SK-N-SH (cell line): ENCODE results near the gene STK11IP. TPM values are rescaled to one million over a fixed set of nuclear protein-coding genes. Genes with fewer than 3 reads are reported as not detected.

Source experiments
- CTCF ChIA-PET: fragments of 300-600, 350-600 bp; formaldehyde crosslinking; extraction: SDS; loops from one replicate; lab custom pipeline; 2021; lab: Yijun Ruan, JAX
- POLR2A ChIA-PET: fragments of 350-600 bp; sonication (Branson Sonifier 250); formaldehyde crosslinking; extraction: SDS; loops from one replicate; lab custom pipeline; 2020; ENCODE audit warnings: antibody characterized with exemption, inconsistent platforms; lab: Yijun Ruan, JAX
- DNase-seq: peaks from one replicate; pipeline ENCODE4 v3.0.0; 2012
- H2AFZ ChIP-seq: fragments of 200-600 bp; sonication (generic); 2 replicates; pipeline ENCODE4 v1.8.1; 2016; ENCODE audit warnings: antibody characterized with exemption, mild to moderate bottlenecking, low read depth
- H3F3A ChIP-seq: fragments of 200-600 bp; sonication (generic); replicated peaks from 2 replicates; pipeline ENCODE3; 2016; ENCODE audit warnings: antibody characterized with exemption, mild to moderate bottlenecking; ENCODE audit not compliant: insufficient read depth
- H3K27ac ChIP-seq, 2 experiments: fragments of 200-500 bp in 1 of 2; fragments of 200-600 bp in 1 of 2; sonication (Bioruptor generic) in 1 of 2; sonication (generic), shearing (Covaris generic) in 1 of 2; 2 replicates each; pipeline versions ENCODE4 v1.5.1 to v1.6.1; 2014 to 2016; ENCODE audit warnings: low read depth in 2 of 2, inconsistent platforms in 1 of 2, low read length in 1 of 2, mild to moderate bottlenecking in 1 of 2, mixed read lengths in 1 of 2
- H3K27me3 ChIP-seq: fragments of 200-600 bp; sonication (generic), shearing (Covaris generic); 2 replicates; pipeline ENCODE4 v1.6.1; 2016; ENCODE audit warnings: mixed run types; ENCODE audit not compliant: insufficient read depth
- H3K36me3 ChIP-seq, 2 experiments: fragments of 200-500 bp in 1 of 2; fragments of 200-600 bp in 1 of 2; sonication (Bioruptor generic) in 1 of 2; sonication (generic) in 1 of 2; replicated peaks in 1 of 2; 2 replicates each; pipeline versions ENCODE3 to v1.5.1; 2014 to 2016; ENCODE audit warnings: low read length in 1 of 2, mild to moderate bottlenecking in 1 of 2; ENCODE audit not compliant: insufficient read depth in 2 of 2, control insufficient read depth in 1 of 2
- H3K4me1 ChIP-seq, 2 experiments: fragments of 200-500 bp in 1 of 2; fragments of 200-600 bp in 1 of 2; sonication (Bioruptor generic) in 1 of 2; sonication (generic), shearing (Covaris generic) in 1 of 2; 2 replicates each; pipeline versions ENCODE4 v1.5.1 to v1.6.1; 2014 to 2016; ENCODE audit warnings: low read depth in 1 of 2, low read length in 1 of 2, mixed run types in 1 of 2; ENCODE audit not compliant: insufficient read depth in 2 of 2, control insufficient read depth in 1 of 2
- H3K4me2 ChIP-seq: fragments of 200-600 bp; sonication (generic), shearing (Covaris generic); 2 replicates; pipeline ENCODE4 v1.6.1; 2017; ENCODE audit warnings: mixed run types
- H3K4me3 ChIP-seq, 2 experiments: fragments of 200-500 bp in 1 of 2; fragments of 200-600 bp in 1 of 2; sonication (Bioruptor generic) in 1 of 2; sonication (generic), shearing (Covaris generic) in 1 of 2; 2 replicates each; pipeline versions ENCODE4 v1.5.1 to v1.8.1; 2014 to 2016; ENCODE audit warnings: low read depth in 2 of 2, inconsistent platforms in 1 of 2, low read length in 1 of 2, mild to moderate bottlenecking in 1 of 2, mixed read lengths in 1 of 2, moderate library complexity in 1 of 2
- H3K79me2 ChIP-seq: fragments of 200-600 bp; sonication (generic); 2 replicates; pipeline ENCODE4 v1.8.1; 2017; ENCODE audit warnings: mild to moderate bottlenecking; ENCODE audit not compliant: insufficient read depth
- H3K9ac ChIP-seq: fragments of 200-600 bp; sonication (generic); 2 replicates; pipeline ENCODE4 v1.6.1; 2017; ENCODE audit warnings: mixed run types
- H3K9me2 ChIP-seq: fragments of 200-600 bp; sonication (generic); 2 replicates; pipeline ENCODE4 v1.6.1; 2017; ENCODE audit warnings: mixed run types
- H3K9me3 ChIP-seq: fragments of 200-600 bp; sonication (generic); 2 replicates; pipeline ENCODE4 v1.6.1; 2017; ENCODE audit warnings: mixed run types, mild to moderate bottlenecking, moderate library complexity
- H4K20me1 ChIP-seq: fragments of 200-600 bp; sonication (generic); 2 replicates; pipeline ENCODE4 v1.6.1; 2017; ENCODE audit warnings: mild to moderate bottlenecking, mixed run types; ENCODE audit not compliant: insufficient read depth
- ELF1 ChIP-seq: IDR thresholded peaks from 2 replicates; pipeline ENCODE4 v1.4.0; 2012
- EP300 ChIP-seq, 2 experiments: IDR thresholded peaks; 2 replicates each; pipeline versions ENCODE4 v1.4.0 to v1.6.1; 2012; ENCODE audit warnings: borderline replicate concordance in 1 of 2, low read depth in 1 of 2, low read length in 1 of 2
- EZH2phosphoT487 ChIP-seq: fragments of 200-600 bp; sonication (generic); IDR thresholded peaks from 2 replicates; pipeline ENCODE4 v1.6.1; 2017; ENCODE audit warnings: low read depth, mixed run types, mild to moderate bottlenecking, antibody characterized with exemption, moderate library complexity, borderline replicate concordance
- FOXJ3 ChIP-seq: sonication (generic); formaldehyde crosslinking; IDR thresholded peaks from 2 replicates; pipeline ENCODE4 v1.5.1; 2020; ENCODE audit warnings: mild to moderate bottlenecking, missing genetic modification reagents
- FOXM1 ChIP-seq: IDR thresholded peaks from 2 replicates; pipeline ENCODE4 v1.4.0; 2012; ENCODE audit warnings: low read depth, mild to moderate bottlenecking
- IRF3 ChIP-seq: fragments of 150-350 bp; IDR thresholded peaks from 2 replicates; pipeline ENCODE4 v1.6.1; 2016; ENCODE audit warnings: mild to moderate bottlenecking, low read depth, low read length
- MAX ChIP-seq: IDR thresholded peaks from 2 replicates; pipeline ENCODE4 v1.4.0; 2012; ENCODE audit warnings: low read depth
- NFIC ChIP-seq: IDR thresholded peaks from 2 replicates; pipeline ENCODE4 v1.4.0; 2012; ENCODE audit warnings: borderline replicate concordance
- PBX3 ChIP-seq: IDR thresholded peaks from 2 replicates; pipeline ENCODE4; 2012
- POLR2AphosphoS5 ChIP-seq: IDR thresholded peaks from 2 replicates; pipeline ENCODE4 v1.6.1; 2012; ENCODE audit warnings: low read depth, low read length
- RAD21 ChIP-seq: IDR thresholded peaks from 2 replicates; pipeline ENCODE4 v1.6.1; 2012; ENCODE audit warnings: mild to moderate bottlenecking, low read length
- RFX5 ChIP-seq: IDR thresholded peaks from 2 replicates; pipeline ENCODE4 v1.6.1; 2012; ENCODE audit warnings: mild to moderate bottlenecking, improper control_type of control experiment, low read length
- ZBTB33 ChIP-seq: IDR thresholded peaks from 2 replicates; pipeline ENCODE4 v1.4.0; 2012; ENCODE audit warnings: low read depth, borderline replicate concordance
- WGBS: methylation state at CpG from one replicate; pipeline ENCODE4 v1.1.6; 2017; ENCODE audit warnings: low lambda C conversion rate; 5-methylcytosine and 5-hydroxymethylcytosine counted together
- polyA plus RNA-seq, 3 experiments: library from polyadenylated mRNA; depleted of rRNA; stranded (reverse); fragments of >200 nt; gene quantifications; 2 replicates each; pipeline ENCODE4 v1.2.3, GENCODE V29; 2012

Gene STK11IP
- polyA plus RNA-seq, 1 of the 3 experiments (the other 2 are of a cell fraction) = 22.9 TPM

- H2AFZ ChIP-seq = no peak overlapping the region
- peaks cover 15% of the 10 kb centered on the region; the same call in 1 of the 2 replicates for H3K27me3 ChIP-seq
- no peaks in the 10 kb centered on the region for H3K4me1 ChIP-seq
- no peak overlapping the region for H3K4me3 ChIP-seq
- no peaks in the 10 kb centered on the region for H3K9me3 ChIP-seq
- H3F3A ChIP-seq = no peaks in the 10 kb centered on the region
- no peak for TF ChIP-seq FOXJ3 (CRISPR knock-in tag)
- no peak for TF ChIP-seq EZH2phosphoT487
- no peak for TF ChIP-seq MAX
- no peak for TF ChIP-seq EP300 (IDR thresholded peaks at IDR 0.05; ENCODE audit: borderline replicate concordance in 1 of 2, low read depth in 1 of 2, low read length in 1 of 2)
- no peak for TF ChIP-seq ZBTB33
- no peak for TF ChIP-seq RFX5
- TF ChIP-seq ELF1 = no peak
- TF ChIP-seq POLR2AphosphoS5 = no peak
- TF ChIP-seq, all 33 proteins: peak for 0
- Histone ChIP-seq H3K9me2 (no peaks in the 10 kb centered on the region), H3K79me2 (no peaks in the 10 kb centered on the region), H3K27ac (no peak overlapping the region), H4K20me1 (no peaks in the 10 kb centered on the region), H3K9ac (no peak overlapping the region), H3K4me2 (no peak overlapping the region), H3K36me3 (no peaks in the 10 kb centered on the region)
- POLR2A ChIA-PET = no interaction called here
- no peak for DNase-seq
- WGBS = 19% methylated on average over 3 of the region's 3 CpGs
- CTCF ChIA-PET = interaction anchor here (0.6 to 2.5 kb wide), 7 partner anchors 10 to 118 kb away, joined by 3 to 11 read pairs (median 3); no protein-coding TSS in a partner anchor
Measured at GRCh38 chr2:219658874-219659273, 61.2 kb downstream of the STK11IP start.

GRCh38 chr2:219661197-219661954, 63.7 kb downstream of the STK11IP start:
- no peak overlapping the region for H3K27ac ChIP-seq
- H3K4me2 ChIP-seq = no peak overlapping the region
- no peak overlapping the region for H3K4me3 ChIP-seq
- no peak for DNase-seq
- H3K27me3 ChIP-seq = peaks cover 15% of the 10 kb centered on the region; the same call in 1 of the 2 replicates
- CTCF ChIA-PET = interaction anchor here (0.8 to 1.5 kb wide), 4 partner anchors 28 to 166 kb away, joined by 3 to 4 read pairs (median 3); no protein-coding TSS in a partner anchor
- H2AFZ ChIP-seq = no peak overlapping the region
- no peaks in the 10 kb centered on the region for H4K20me1 ChIP-seq
- no peaks in the 10 kb centered on the region for H3K79me2 ChIP-seq
- H3F3A ChIP-seq = no peaks in the 10 kb centered on the region
- TF ChIP-seq NFIC (no peak), MAX (no peak), FOXM1 (no peak), IRF3 (no peak), EZH2phosphoT487 (no peak), RAD21 (no peak), ELF1 (no peak), PBX3 (no peak)
- TF ChIP-seq, all 33 proteins: peak for 0
- H3K9me3 ChIP-seq = no peaks in the 10 kb centered on the region
- H3K9me2 ChIP-seq = no peaks in the 10 kb centered on the region
- no peaks in the 10 kb centered on the region for H3K36me3 ChIP-seq
- under 1% methylated on average over 7 of the region's 7 CpGs for WGBS
- POLR2A ChIA-PET = no interaction called here
- H3K4me1 ChIP-seq = no peaks in the 10 kb centered on the region
- no peak overlapping the region for H3K9ac ChIP-seq
